Activated CD8-positive, alpha-beta T cell treated with anti-CD3 and anti-CD28 coated beads for 36 hours (primary cell): Measurements from ENCODE around the gene EEF1A2. TPM values are rescaled to one million over a fixed set of nuclear protein-coding genes. Genes with fewer than 3 reads are reported as not detected.

ENCODE experiments used
- ATAC-seq: fragments of 200-7000 bp; cut with Tn5 transposase; one replicate; pipeline ENCODE4 v1.10.0; 2021; ENCODE audit warnings: mild to moderate bottlenecking, moderate library complexity
- CTCF ChIA-PET: fragments of 350-600 bp; sonication (Branson Sonifier 250); formaldehyde crosslinking; loops from one replicate; lab custom pipeline; 2021; ENCODE audit warnings: antibody characterized with exemption; lab: Charles Lee
- POLR2A ChIA-PET: fragments of 350-600 bp; sonication (Branson Sonifier 250); formaldehyde crosslinking; loops from one replicate; lab custom pipeline; 2021; ENCODE audit warnings: antibody characterized with exemption; lab: Charles Lee
- DNase-seq: peaks from one replicate; pipeline ENCODE4 v3.0.0-alpha.2; 2020
- H3K27ac Mint-ChIP-seq: one replicate; pipeline ENCODE4 v1.8.0; 2021; ENCODE audit warnings: mild to moderate bottlenecking, mixed read lengths
- H3K27me3 Mint-ChIP-seq: one replicate; pipeline ENCODE4 v1.8.0; 2021; ENCODE audit warnings: mixed read lengths
- H3K36me3 Mint-ChIP-seq: one replicate; pipeline ENCODE4 v1.8.0; 2021; ENCODE audit warnings: low read depth, mixed read lengths
- H3K4me1 Mint-ChIP-seq: one replicate; pipeline ENCODE4 v1.8.0; 2021; ENCODE audit warnings: low read depth, mixed read lengths
- H3K4me3 Mint-ChIP-seq: one replicate; pipeline ENCODE4 v1.8.0; 2021; ENCODE audit warnings: mild to moderate bottlenecking, moderate library complexity, mixed read lengths
- H3K9me3 Mint-ChIP-seq: one replicate; pipeline ENCODE4 v1.8.0; 2021; ENCODE audit warnings: mixed read lengths
- intact Hi-C: fragments of 100-400 bp; cut with micrococcal nuclease; formaldehyde crosslinking; loops from one replicate; pipeline ENCODE4 v1.10.0; 2022
- total RNA-seq, 2 experiments: library from RNA; stranded (reverse); gene quantifications; one replicate each; pipeline ENCODE4 v1.2.3, GENCODE V29; 2021
- TF ChIP-seq, protein P1 (sequence below): fragments of 200-600 bp; IDR thresholded peaks from one replicate; pipeline ENCODE4 v1.8.0; 2022; ENCODE audit warnings: antibody characterized with exemption, mild to moderate bottlenecking

The EEF1A2 gene
- total RNA-seq, 2 experiments from 2014 or later = 1.4 to 2.2 TPM

DNA sequence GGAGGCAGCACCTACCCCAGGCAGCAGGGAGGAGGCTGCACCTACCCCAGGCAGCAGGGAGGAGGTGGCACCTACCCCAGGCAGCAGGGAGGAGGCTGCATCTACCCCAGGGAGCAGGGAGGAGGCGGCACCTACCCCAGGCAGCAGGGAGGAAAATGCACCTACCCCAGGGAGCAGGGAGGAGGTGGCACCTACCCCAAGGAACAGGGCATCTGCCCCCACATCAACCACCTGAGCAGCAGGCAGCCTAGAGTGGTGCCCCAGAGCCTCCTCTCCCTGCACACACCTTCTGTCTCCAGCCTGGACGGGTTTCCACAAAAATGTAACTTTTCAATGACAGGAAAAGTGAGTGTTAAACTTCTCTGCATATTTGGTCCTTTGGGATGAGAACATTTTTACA is 36.6 kb downstream of the EEF1A2 start:
- peaks cover 16% of the 10 kb centered on the region for H3K27me3 Mint-ChIP-seq
- no peak overlapping the region for H3K4me3 Mint-ChIP-seq
- ChIA-PET CTCF (no interaction called here), POLR2A (no interaction called here)
- intact Hi-C loops = no loop called here
- no peaks in the 10 kb centered on the region for H3K36me3 Mint-ChIP-seq
- ATAC-seq (no peak), DNase-seq (no peak)
- H3K4me1 Mint-ChIP-seq = no peaks in the 10 kb centered on the region
- H3K27ac Mint-ChIP-seq = no peak overlapping the region
- TF ChIP-seq, protein P1, sequence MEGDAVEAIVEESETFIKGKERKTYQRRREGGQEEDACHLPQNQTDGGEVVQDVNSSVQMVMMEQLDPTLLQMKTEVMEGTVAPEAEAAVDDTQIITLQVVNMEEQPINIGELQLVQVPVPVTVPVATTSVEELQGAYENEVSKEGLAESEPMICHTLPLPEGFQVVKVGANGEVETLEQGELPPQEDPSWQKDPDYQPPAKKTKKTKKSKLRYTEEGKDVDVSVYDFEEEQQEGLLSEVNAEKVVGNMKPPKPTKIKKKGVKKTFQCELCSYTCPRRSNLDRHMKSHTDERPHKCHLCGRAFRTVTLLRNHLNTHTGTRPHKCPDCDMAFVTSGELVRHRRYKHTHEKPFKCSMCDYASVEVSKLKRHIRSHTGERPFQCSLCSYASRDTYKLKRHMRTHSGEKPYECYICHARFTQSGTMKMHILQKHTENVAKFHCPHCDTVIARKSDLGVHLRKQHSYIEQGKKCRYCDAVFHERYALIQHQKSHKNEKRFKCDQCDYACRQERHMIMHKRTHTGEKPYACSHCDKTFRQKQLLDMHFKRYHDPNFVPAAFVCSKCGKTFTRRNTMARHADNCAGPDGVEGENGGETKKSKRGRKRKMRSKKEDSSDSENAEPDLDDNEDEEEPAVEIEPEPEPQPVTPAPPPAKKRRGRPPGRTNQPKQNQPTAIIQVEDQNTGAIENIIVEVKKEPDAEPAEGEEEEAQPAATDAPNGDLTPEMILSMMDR = no peak
- no peaks in the 10 kb centered on the region for H3K9me3 Mint-ChIP-seq

DNA sequence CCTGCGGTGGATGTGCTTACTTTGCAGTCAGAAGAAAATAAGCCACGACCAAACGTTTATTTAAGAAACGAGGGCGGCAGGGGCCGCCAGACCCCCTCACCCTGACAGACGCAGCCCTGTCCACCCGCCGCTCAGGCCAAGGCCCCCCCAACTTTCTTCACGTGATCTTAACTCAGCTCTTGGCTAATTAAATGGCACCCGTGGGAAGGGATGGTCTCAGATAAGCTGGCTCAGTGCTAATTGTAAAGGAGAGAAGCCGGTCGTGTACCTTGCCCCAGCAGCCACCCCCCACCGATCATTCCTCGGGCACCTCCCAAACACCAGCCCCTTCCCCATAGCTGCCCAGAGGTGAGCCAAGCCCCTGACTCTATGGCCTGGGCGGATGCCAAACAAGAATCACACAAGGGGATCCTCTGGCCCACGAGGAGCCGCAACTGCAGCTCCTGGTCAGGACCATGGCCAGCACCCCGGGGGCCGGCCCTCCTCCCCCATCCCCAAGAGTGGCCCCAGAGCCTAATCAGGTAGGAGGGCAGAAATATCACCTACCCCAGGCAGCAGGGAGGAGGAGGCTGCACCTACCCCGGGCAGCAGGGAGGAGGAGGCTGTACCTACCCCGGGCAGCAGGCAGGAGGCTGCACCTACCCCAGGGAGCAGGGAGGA is 37.6 kb downstream of the EEF1A2 start:
- POLR2A ChIA-PET = no interaction called here
- CTCF ChIA-PET = no interaction called here
- intact Hi-C loops = no loop called here
- Mint-ChIP-seq H3K4me1 (no peaks in the 10 kb centered on the region), H3K27ac (no peak overlapping the region), H3K27me3 (peaks cover 18% of the 10 kb centered on the region), H3K4me3 (no peak overlapping the region), H3K9me3 (no peaks in the 10 kb centered on the region), H3K36me3 (no peaks in the 10 kb centered on the region)
- TF ChIP-seq, protein P1 = no peak
- no peak for ATAC-seq
- no peak for DNase-seq

DNA sequence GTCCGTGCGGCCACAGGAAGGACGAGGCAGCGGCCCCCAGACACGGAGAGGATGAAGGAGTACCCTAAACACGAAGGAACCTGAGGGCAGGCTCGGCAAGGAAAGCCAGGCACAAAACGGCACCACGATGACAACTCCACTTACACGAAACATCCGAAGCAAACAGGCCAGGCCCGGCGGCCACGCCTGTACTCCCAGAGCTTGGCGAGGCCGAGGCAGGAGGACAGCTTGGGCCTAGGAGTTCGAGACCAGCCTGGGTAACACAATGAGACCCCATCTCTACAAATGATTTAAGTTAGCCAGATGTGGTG is 39.9 kb downstream of the EEF1A2 start:
- ChIA-PET CTCF (no interaction called here), POLR2A (no interaction called here)
- no peak for ATAC-seq
- no peaks in the 10 kb centered on the region for H3K36me3 Mint-ChIP-seq
- TF ChIP-seq, protein P1 = no peak
- no peak overlapping the region for H3K27ac Mint-ChIP-seq
- DNase-seq = no peak
- no peaks in the 10 kb centered on the region for H3K9me3 Mint-ChIP-seq
- no peak overlapping the region for H3K4me3 Mint-ChIP-seq
- no peaks in the 10 kb centered on the region for H3K4me1 Mint-ChIP-seq
- intact Hi-C loops = no loop called here
- peaks cover 27% of the 10 kb centered on the region for H3K27me3 Mint-ChIP-seq

DNA sequence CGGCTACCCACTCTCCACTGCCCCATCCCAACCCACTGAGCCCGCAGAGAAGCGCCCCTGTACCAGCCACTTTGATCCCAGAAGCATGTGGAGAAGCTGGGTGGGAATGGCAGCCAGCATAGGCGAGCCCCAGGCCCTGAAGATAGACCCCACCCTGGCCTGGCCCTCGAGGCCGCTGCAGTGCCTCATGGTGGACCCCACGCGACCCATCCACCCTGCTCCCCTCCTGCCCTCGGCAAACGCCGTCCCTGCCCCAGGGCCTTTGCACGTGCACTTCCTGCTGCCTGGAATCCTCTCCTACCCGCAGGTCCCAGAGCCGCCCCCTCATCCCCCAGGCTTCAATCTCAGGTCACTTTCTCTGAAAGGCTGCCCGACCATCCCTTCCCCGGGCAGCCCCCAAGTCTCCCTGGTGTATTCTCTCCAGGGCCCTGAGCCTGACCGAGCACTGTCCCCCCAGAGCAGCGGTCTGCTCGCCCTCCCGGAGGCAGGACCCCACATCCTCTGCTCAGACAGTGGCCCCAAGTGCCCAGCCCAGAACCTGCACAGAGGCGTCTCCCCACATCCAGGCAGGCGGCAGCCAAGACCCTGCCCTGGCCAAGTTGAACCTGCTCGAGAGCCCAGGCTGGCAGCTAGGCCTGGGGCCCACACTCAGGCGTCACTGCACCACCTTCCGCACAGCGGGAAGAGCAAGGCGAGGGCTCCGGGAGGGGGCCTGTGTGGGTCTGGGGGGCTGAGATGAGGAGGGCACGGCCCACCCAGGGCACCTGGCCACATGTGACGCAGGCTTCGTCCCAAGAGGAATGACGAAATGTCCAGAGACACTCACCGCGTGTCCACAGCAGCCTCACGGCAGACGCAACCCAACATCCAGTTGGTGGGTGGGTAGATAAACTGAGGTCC is 40.5 kb downstream of the EEF1A2 start:
- CTCF ChIA-PET = interaction anchor here (0.9 kb wide), 1 partner anchor 148 kb away, joined by 3 read pairs; no protein-coding TSS in a partner anchor
- no peak for ATAC-seq
- no peaks in the 10 kb centered on the region for H3K36me3 Mint-ChIP-seq
- no peak overlapping the region for H3K4me3 Mint-ChIP-seq
- DNase-seq = no peak
- intact Hi-C loops = no loop called here
- no peak overlapping the region for H3K27ac Mint-ChIP-seq
- peaks cover 26% of the 10 kb centered on the region for H3K27me3 Mint-ChIP-seq
- no peaks in the 10 kb centered on the region for H3K9me3 Mint-ChIP-seq
- POLR2A ChIA-PET = no interaction called here
- TF ChIP-seq, protein P1 = no peak
- H3K4me1 Mint-ChIP-seq = no peaks in the 10 kb centered on the region

DNA sequence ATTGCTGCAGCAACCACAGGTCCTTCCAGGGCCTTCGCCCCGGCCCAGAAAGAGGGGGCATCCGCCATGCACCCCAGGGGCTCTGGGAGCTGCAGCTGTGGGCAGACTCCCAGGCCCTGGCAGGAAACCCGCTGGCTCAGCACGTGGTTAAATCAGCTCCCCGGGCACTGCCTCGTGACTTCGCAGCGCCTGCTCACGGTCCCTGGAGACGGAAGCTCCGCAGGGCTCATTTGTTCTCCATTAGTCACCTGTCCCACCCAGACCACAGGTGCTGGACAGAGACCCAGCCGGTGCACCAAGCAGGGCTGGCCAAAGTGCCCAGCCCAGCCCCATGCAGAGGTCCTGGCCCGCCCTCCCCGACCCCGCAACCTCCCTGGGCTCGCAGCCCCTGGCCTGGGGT is 41.1 kb downstream of the EEF1A2 start:
- POLR2A ChIA-PET = no interaction called here
- intact Hi-C loops = no loop called here
- Mint-ChIP-seq H3K27ac (no peak overlapping the region), H3K4me3 (no peak overlapping the region), H3K4me1 (no peaks in the 10 kb centered on the region), H3K36me3 (no peaks in the 10 kb centered on the region), H3K9me3 (no peaks in the 10 kb centered on the region), H3K27me3 (peaks cover 23% of the 10 kb centered on the region)
- ATAC-seq (peak; percentile 46), DNase-seq (peak; percentile 20)
- CTCF ChIA-PET = interaction anchor here (0.9 kb wide), 1 partner anchor 148 kb away, joined by 3 read pairs; no protein-coding TSS in a partner anchor
- TF ChIP-seq, protein P1 = no peak
